Glomerular visceral epithelial cell (primary cell): Measurements from ENCODE around the gene SYNDIG1.

Source experiments
- DNase-seq: peaks from one replicate; pipeline ENCODE4 v3.0.0-alpha.2; 2016; ENCODE audit errors: extremely low spot score

The SYNDIG1 gene

DNA sequence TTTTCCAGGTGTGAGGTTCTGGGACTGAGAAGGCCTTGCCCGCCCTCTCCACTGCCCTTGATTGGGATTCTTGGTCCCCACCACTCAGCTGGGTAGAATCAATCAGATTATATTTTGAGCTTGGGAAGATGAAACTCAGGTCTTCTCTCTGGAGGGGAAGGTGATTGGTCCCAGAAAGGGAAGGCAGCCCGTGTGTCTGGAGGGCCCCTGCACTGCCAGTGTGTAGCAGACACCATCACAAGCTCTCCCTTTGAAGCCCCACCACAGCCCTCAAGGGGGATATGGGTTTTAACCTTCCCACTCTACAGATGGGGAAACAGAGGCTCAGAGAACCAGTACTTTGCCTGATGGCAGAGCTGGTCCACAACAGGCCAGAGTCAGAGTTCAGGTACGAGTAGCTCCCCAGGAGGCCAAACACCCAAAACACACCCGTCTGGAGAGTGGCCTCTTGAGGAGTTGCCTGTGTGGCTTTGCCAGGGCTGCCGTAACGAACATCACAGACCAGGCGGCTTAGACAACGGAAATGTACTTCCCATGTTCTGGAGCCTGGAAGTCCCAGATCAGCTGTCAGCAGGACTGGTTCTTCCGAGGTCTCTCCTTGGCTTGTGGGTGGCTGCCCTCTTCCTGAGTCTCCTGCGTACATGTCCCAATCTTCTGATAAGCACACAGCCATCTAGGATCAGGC lies 205.6 kb downstream of the SYNDIG1 start:
- no peak for DNase-seq

DNA sequence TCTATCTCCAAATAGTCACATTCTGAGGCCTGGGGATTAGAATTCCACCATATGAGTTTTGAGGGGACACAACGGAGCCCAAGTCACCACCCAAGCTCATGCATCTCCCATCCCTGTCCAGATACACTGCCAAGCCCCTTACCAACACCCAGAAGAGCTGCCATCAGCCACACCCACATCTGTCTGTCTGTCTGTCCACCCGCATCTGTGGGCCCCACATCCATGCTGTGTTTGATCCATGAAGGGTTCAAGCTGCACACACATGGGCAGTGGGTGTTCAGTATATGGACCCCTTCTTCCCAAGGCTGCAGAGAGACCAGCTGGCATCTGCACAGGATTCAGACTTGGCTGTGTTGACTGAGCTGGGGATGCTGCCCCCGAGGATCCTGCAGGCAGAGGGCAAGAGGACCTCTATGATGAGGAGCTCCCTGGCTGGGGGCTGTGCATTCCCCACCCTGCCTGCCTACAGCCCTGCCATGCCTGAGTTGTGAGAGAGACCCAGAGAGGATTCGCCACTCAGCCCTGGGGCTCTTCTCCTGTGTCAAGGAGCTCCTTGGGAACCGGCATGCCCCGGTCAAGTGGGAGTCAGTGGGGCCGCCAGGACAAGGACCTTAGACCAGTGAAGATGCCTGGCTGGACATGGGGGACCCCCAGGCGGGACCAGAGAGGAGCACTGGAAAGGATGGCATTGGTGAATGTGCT lies 206.4 kb downstream of the SYNDIG1 start:
- no peak for DNase-seq

DNA sequence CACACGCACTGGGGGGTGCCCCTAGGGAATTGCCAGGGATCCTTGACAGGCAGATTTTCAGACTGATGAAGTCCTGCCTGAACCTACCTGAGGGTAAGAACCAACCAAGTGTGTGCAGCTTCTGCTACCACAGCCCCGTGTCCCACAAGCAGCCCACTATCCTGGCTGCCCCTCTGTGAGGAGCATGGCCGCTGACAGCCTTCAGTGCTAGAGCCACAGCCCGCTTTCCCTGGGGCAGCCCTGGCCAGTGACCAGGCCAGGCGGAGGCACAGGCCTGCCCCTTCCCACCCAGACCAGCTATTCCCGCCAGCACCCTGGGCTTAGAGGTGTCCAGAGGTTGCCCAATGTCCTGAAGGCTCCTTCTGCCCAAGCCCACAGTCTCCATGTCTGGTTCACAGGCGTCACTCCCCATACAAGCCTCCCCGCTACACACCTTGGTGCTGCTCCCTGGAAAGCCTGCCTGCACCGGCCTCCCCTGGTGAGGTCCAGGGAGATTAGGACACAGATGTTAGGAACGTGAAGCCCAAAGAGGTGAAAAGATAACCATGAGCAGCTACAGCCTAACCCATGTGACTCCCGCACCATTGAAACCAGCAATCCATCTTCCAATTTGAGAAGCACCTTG lies 207.0 kb downstream of the SYNDIG1 start:
- no peak for DNase-seq

DNA sequence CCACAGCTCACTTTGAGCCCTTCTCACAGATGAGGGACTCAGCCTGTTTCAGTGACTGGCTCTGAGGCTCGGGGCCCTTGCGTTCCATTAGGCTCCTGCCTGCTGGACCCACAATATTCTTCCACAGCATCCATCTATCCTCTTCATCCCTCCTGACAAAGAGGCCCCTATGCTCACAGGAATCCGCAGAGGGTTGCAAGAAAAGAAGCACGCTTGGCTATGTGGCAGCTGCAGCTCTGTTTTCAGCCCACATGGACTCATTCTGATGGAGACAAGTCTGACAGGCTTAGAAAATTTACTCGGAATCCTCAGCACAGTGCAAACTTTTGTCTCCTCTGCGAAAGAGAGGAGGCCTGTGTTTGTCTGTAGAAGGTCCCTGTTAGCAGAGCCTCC lies 207.5 kb downstream of the SYNDIG1 start:
- DNase-seq: no peak

DNA sequence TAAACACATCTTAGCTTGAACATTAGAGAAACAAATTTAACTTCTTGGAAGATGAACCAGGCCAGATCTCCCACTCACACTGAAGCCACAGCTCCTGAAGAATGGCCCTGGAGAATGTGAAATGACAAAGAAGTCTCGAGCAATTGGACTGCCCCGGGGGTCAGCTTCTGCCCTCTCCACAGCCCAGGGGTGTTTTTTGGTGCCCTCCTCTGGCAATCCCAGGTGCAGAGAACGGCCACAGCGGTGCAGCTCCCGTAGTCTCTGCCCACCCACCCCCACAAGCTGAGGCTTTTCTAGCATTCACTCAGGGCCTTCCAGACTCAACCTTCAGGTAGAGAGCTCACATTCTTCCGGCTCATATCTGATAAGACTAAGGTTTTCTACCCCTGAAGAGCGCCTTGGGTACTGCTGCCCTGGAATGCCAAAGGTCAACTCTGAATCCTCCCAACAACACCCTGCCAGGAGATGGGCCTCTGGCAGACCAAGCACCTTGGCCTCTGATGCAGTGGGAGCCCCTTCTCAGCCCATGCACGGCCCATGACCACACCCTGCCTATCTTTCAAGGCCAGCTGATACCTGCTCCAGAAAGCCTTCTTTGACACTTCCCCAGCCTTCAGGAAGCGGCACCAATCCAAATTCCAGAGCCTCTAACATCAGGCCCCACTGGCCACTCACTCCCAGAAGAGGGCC lies 208.3 kb downstream of the SYNDIG1 start:
- no peak for DNase-seq

DNA sequence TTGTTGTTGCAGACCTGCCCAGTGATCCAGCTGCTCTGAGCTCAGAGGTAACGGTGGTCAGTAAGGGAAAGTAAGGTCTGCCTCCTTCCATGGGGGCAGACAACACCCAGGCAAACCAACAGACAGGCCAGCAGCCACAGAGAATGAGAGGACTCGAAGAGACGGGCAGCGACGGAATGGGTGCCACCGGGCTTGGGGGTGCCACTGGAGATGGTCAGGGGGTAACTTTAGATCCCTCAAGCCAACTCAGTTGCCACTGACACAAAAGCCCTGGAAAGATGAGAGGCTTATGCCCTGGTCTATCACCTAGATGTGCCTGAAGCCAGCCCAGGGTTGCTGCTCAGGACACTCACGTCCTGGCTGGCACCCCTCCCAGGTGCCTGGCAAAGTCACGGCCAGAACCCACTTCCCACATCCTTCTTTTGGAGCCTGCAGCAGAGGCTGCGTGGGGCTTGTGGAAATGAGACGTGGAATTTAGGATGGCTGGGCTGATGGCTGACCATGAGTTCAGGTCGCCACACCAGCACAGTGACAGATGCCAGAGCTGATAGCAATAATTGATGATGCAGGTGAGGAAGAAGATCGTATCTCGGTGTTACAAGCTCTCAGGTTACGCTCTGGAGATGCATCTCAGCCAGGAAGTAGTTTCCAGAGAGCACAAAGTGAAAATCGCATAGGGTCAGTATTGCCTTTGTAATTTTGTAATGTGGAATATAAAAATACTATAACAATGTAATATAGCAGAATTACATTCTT lies 209.1 kb downstream of the SYNDIG1 start:
- DNase-seq: no peak

DNA sequence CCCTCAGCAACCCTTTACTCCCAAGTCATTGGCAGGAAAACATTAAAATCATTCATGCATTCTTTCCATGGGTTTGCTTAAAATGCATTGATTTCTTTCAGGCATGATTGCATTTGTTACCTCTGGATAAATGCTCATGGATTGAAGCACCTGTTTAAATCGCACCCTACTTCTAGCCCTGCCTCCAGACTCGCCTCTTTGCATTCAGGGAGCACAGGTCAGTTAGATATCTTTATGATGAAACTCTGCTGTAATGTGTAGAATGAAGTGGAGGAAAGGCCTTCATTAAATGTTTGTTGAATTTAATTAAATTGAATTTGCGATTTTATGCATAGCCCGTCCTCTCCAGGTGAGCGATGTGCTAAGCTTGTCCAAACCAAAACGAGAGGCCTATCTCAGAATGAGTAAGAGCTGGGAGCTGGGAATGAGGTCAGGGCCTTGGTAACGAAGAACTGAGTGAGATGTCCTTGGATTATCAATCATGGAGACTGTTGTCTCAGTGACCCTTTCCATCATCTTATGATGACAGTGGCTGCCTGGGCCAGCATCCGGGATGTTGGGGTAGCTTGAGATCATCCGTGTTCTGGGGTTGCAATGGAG lies 210.1 kb downstream of the SYNDIG1 start:
- DNase-seq: no peak

DNA sequence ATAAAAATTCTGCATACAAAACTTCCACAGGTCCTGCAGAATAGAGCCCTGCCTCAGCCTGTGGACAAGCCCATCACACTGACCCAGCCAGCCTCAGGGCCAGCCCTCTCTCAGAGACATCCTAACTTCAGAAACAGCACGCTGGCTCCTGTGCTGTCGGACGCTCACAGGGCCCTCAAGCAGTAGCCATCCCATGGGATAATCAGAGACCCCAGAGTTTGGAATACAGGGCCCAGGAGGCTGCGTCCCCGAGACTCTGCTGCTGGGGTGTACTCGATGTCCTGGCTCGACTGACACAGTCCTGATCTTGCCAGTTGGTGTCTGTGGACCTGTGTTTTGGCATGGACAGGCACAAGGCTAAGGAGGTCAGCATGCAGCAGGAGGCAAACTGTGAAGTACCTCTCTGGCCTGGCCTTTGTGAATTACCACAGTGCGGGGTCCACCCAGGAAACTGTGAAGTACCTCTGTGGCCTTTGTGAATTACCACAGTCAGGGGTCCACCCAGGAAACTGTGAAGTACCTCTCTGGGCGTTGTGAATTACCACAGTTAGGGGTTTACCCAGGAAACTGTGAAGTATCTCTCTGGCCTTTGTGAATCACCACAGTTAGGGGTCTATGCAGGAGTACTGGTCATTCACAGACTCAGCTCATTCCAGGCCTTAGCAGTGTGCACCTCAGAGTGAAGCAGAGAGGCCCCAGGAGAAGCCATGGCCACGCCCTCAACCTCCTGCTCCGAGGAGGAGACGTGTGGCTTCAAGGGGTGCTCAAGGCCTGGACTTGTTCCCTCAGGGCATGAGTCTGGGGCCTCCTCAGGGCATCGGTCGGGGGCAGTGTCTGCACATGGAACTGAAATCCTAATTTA lies 212.4 kb downstream of the SYNDIG1 start:
- peak; percentile 9 for DNase-seq

DNA sequence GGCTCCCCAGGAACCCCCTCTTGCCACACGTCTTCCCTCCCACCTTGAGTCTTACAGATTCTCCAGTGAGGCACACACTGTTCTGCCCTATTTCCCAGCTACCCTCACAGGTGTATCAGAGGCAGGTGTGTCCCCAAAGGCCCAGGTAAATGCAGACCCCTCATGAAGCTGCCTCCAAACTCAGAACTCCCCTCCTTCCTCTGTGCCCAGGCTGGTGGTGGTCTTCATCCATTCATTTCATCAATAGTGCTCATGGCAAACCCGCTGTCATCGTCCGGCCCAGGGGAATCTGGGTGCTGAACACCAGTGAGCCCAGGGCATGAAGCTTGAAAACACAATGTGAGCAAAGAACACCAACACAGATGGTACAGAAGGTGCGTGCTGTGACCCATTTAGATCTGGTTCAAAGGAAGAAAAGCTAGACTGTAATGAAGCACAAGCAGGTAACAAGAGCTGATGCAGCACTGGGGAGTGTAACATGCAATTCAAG lies 213.1 kb downstream of the SYNDIG1 start:
- no peak for DNase-seq

DNA sequence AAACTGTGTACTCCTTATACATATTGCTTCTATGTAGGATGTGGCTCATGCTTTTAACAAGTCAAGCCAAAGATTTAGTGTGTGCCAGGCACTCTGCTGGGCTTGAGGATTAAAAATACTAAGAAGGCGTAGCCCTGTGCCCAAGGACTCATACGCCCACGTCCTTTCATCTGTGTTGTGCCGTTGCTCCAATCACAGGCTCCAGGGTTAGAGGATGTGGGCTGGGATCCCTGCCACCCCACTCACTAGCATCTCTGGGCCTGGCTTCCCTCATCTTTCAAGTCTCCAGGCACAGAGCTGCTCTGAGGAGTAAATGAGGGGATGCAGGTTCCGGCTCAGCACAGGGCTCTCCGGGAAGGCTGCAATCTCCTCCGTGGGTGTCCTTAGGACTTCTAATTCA lies 214.2 kb downstream of the SYNDIG1 start:
- no peak for DNase-seq

DNA sequence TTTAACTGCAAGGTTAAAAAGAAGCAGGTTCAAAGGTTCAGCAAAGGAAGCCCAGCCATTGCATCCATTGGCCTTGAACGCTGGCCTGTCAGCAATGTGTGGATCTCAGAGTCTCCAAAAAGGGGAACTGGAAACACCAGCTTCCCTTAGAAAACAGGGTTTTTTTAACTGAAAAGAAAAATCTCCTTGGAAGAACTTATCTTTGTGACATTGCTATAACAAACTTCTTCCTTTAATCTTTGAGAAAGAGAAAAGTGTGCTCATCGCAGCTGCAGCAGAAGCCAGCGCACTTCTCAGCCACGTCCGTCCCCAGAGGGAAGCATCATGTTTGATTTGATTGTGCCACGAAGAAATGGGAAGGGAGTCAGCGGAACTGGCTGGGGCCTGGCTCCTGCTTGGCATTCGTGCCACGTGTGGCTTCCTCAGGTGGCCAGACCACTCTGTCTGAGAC lies 215.0 kb downstream of the SYNDIG1 start:
- DNase-seq: no peak

DNA sequence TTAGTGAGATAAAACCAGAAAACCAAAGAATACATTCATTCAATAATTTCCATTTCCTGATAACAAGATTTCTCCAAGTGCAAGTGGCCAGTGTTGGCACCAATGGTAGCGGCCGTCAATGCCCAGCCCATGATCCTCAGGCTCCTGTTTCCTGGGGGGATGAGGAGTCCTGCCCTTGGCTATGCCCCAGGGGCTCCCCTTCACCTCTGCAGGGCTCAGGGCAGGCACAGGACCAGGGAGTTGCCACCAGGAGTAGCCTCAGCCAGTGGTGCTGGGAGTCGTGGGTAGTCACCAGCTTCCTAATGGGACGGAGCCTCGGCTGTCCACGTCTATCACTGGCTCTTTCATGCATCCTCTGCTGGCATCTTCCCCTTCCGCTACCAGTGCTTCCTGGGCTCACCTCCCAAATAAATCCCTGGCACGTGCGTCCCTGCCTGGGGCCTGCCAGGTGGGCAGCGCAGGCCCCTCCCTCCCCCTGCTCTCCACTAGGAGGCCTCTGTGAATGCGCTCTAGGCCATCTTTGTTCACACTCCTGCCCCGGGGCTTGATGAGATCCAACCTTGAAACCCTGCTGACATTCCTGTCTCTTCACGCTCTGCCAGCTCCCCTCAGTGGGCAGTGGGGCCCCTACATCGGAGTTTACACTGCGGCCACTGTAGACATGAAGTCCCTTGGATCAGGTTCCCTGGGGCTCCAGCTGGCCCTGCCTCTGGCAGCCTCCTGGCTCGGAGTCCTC lies 215.7 kb downstream of the SYNDIG1 start:
- no peak for DNase-seq

DNA sequence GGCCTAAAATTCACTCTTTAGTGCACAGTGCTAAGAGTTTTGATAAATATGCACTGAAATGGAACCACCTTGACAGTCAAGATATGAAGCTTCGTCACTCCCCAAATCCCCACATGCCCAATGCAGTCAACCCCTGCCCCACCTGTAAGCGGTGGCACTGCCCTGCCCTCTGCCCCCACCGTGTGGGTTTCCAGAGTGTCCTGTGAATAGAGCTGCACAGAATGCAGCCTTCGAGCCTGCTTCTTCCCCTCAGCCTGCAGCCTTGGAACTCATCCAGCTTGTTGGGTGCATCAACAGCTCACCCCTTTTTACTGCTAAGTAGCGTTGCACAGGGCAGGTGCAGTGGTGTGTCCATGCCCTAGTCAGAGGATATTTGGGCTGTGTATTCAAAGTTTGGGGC lies 216.3 kb downstream of the SYNDIG1 start:
- no peak for DNase-seq

DNA sequence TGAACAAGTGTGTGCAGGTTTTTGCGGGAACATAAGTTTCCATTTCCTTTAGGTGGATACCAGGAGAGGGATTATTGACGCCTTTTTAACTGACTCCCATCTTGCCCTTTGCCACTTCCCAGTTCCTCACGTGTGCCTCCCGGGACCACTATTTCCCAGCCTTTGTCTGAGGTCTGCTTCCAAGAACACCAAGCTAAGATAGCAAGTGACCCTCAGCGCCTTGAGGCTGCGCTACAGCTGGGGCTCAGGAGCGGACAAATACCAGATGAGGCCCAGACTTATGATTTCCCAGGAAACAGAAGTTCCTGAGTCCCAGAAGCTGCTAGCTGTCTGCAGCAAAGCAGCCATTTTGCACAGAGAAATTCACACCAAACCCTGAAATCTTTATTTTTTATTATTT lies 216.7 kb downstream of the SYNDIG1 start:
- DNase-seq: no peak

DNA sequence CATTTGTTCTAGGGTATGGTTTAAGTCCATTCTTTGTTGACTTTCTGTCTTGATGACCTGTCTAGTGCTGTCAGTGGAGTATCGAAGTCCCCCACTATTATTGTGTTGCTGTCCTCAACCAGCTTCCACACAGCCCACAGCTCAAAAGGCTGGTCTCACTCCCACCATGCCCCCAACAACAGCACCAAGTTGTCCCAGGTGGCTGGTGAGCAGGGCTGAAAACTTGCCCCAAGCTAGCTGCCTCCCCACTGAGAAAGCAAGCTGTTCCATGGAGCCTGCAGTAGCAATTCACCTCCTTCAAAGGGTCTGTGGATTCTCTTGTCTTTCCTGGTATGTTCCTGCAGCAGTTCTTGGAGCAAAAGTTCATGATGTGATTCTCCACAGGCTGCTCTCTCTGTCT lies 221.0 kb downstream of the SYNDIG1 start:
- no peak for DNase-seq

DNA sequence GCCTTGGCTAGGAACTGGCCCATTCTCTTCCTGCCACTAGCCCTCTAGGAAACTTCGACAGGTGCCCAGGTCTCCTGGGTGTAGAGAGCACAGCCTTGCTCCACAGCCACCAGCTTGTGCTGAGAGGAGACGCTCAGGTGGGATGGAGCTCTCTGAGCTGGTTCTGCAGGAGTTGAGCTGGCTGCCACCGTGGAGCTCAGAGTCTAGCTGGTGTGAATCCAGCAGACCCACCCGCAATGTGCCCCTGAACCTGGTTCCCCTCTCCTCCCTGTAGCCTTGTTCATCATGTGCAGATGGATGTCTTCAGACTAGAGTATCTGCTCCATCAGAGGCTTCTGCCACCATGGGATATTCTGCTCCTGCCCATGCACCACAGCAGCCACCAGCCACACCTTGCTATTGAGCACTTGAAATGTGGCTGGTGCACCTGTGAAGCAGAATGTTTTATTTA lies 222.5 kb downstream of the SYNDIG1 start:
- no peak for DNase-seq

DNA sequence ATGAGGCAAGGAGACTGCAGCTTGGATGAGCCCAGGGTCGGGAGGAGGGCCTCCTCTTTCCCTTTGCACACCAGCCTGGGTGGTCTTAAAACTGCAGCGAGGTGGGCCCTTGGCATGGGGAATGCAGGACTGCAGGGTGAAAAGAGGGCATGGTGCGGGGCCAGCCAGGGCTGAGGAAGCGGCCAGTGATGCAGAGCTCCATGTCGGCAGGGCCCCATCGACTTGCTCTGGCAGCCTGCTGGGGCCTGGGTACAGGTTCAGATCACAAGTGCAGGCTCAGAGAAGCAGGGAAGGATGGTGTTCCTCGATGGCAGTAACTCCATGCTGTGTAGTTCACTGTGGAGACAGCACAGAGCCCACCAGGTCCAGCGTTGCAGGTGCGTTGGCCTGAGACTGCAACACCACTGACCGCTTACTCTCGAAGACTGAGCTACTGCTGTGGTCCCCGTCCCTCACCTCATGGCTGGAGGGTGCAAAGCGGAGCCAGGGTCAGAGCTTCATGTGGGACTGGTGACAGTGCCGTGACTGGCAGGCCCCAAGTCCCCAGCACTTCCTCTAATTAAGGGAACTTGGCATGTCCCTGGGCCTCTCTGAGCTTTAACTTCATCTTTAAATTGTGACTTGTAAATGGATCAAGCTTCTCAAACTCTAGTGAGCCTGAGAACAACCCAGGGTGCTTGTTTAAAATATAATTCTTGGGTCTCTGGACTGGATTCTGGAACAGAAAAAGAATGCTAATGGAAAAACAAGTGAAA lies 223.2 kb downstream of the SYNDIG1 start:
- no peak for DNase-seq

DNA sequence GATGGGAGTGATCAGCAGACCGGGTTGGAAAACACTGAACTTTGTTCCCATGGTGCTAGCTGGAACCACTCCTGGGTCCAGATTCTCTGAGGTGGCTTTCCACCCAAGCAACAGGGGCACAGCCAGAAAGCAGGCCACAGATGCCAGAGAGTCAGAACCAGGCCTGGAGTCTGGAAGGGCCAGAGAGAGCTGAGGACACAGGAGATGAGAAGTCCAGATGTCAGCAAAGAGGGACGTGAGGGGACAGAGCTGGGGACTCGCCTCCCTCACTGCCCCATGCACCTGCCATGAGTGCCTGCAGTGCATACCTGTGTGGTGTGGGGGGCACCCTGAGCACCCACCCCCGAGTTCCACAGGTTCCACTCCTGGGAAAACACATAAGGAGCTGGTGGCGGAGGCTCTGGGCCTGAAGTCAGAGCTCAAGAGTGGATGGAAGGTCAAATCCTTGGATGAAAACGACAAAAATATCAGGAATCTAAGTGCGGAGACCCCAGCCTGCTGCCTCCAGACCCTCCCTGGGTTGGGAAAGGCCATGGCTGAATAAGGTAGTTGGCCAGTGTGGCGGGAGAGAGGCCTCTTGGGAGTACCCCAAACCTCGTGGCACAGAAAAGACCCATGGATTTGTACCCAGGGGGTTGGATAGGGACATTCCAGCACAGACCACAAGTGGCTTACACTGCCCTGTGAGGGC lies 224.2 kb downstream of the SYNDIG1 start:
- DNase-seq: no peak
